Tibial artery (tissue), 4 donors: ENCODE measurements around the gene DQX1.

Experiments
- DNase-seq, 2 donors: peaks; one replicate each; pipeline ENCODE4 v3.0.0-alpha.2; 2019
- H3K27ac ChIP-seq, 2 donors: fragments of 200-600 bp; sonication (generic) in 1 of 2; 1 replicate in 1 of 2; 2 replicates in 1 of 2; pipeline ENCODE4 v1.5.1; 2018 to 2019; ENCODE audit warnings: mild to moderate bottlenecking in 1 of 2
- H3K27me3 ChIP-seq, 2 donors: fragments of 200-600 bp; sonication (generic) in 1 of 2; one replicate each; pipeline versions ENCODE4 v1.5.1 to v1.6.0; 2016 to 2019
- H3K36me3 ChIP-seq, 3 donors: fragments of 200-600 bp; sonication (generic) in 2 of 3; one replicate each; pipeline ENCODE4 v1.5.1; 2016 to 2019; ENCODE audit warnings: mild to moderate bottlenecking in 2 of 3
- H3K4me1 ChIP-seq, 4 donors: fragments of 200-600 bp; sonication (generic) in 2 of 4; 1 replicate in 3 of 4; 2 replicates in 1 of 4; pipeline ENCODE4 v1.5.1; 2016 to 2019
- H3K4me3 ChIP-seq, 2 donors: fragments of 200-600 bp; sonication (generic) in 1 of 2; 1 replicate in 1 of 2; 2 replicates in 1 of 2; pipeline ENCODE4 v1.5.1; 2018 to 2019; ENCODE audit warnings: mild to moderate bottlenecking in 2 of 2
- H3K9me3 ChIP-seq, 3 donors: fragments of 200-600 bp; sonication (generic) in 1 of 3; one replicate each; pipeline ENCODE4 v1.5.1; 2016 to 2019
- intact Hi-C: fragments of 100-400 bp; cut with DNase I; formaldehyde crosslinking; loops from one replicate; pipeline ENCODE4 v1.15.0; 2023; ENCODE audit warnings: low total_unique reads
- TF ChIP-seq, protein P1 (sequence below), 2 experiments: fragments of 200-600 bp in 1 of 2; fragments of 450-650 bp in 1 of 2; IDR thresholded peaks; one replicate each; pipeline ENCODE4 v1.5.1; 2017 to 2019; ENCODE audit warnings: antibody characterized with exemption in 2 of 2, mild to moderate bottlenecking in 1 of 2, moderate library complexity in 1 of 2

The DQX1 gene

DNA sequence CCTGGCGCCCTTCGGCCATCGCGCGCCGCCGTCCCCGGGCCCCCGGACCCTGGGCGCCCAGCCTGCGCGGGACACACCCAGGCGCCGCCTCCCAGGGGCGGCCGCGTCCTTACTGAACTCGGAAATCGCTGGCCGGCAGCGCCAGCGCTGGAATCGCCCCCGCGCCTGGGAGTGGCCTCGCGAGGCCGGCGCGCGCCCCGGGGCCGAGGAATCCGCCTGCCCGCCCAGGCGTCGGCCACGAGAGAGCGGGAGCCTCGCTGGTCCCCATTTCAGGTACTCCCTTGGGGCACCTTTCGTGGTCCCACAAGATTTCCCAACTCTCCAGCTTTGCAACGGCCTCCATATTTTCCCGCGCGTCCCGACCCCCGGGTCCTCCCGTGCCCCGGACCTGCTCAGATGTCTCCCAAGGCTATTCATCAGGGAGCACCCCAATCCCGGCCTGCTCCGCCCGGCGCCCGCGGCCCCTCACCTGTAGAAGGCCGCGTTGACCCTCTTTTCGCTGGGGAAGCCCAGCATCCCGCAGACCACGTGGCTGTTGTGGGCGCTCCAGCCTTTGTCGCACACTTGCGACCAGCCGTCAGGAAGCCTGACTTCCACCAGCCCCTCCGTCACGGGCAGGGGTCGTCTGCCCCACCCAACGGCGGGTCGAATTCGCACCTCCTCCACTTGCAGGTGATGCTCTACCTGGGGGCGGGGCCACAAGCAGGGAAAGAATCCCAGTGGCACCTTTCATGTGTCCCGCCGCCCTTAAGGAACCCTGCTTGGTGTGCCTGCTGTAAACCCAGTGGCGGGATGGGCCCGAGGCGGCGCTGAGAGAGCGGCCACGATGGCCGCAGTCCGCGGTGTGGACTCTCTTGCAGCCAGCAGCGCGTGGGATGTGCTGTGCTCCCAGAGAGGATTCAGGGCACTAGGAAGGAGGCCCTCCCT is 23.1 kb upstream of the DQX1 start:
- Histone ChIP-seq H3K9me3 (no peaks in the 10 kb centered on the region), H3K4me1 (peaks cover 0 to 33% (median 26%) of the 10 kb centered on the region in 4 donors), H3K27me3 (no peaks in the 10 kb centered on the region), H3K27ac (peak overlapping the region; percentile 63 to 77), H3K4me3 (peak overlapping the region; percentile 52 to 65), H3K36me3 (no peaks in the 10 kb centered on the region)
- TF ChIP-seq, protein P1, sequence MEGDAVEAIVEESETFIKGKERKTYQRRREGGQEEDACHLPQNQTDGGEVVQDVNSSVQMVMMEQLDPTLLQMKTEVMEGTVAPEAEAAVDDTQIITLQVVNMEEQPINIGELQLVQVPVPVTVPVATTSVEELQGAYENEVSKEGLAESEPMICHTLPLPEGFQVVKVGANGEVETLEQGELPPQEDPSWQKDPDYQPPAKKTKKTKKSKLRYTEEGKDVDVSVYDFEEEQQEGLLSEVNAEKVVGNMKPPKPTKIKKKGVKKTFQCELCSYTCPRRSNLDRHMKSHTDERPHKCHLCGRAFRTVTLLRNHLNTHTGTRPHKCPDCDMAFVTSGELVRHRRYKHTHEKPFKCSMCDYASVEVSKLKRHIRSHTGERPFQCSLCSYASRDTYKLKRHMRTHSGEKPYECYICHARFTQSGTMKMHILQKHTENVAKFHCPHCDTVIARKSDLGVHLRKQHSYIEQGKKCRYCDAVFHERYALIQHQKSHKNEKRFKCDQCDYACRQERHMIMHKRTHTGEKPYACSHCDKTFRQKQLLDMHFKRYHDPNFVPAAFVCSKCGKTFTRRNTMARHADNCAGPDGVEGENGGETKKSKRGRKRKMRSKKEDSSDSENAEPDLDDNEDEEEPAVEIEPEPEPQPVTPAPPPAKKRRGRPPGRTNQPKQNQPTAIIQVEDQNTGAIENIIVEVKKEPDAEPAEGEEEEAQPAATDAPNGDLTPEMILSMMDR (IDR thresholded peaks at IDR 0.05) = no peak
- intact Hi-C loops = no loop called here
- DNase-seq = peak; percentile 65 to 83

DNA sequence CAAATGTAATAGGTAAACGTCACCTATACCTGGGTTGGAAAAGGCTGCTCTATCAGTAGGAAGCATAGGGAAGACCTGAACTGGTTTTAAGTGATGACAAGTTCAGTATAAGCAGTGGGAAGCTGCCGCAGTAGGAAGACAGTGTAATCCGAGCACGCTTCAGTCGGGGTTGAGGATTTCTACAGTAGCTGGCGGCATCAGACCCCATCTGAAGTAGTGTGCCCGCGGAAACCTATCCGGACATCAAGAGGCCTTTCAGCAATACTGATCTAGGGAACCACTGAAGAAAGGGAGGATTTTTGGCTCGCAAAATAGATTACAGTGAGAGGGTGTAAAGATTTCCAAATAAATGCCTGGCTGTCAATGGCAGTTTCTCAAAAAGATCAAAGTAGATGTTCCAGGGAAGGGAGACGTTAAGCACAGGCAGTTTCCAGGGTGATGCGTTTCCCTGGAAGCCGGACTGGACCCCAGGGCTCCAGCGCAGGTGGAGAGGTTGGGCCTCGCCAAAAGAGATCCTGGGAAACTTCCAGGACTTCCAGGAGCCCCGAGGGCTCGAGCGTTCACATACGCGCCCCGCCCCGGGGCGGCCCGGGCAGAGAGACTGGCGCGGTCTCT is 22.4 kb upstream of the DQX1 start:
- TF ChIP-seq, protein P1 (IDR thresholded peaks at IDR 0.05) = no peak
- intact Hi-C loops = no loop called here
- H3K27ac ChIP-seq = peak overlapping the region; percentile 63 to 77

DNA sequence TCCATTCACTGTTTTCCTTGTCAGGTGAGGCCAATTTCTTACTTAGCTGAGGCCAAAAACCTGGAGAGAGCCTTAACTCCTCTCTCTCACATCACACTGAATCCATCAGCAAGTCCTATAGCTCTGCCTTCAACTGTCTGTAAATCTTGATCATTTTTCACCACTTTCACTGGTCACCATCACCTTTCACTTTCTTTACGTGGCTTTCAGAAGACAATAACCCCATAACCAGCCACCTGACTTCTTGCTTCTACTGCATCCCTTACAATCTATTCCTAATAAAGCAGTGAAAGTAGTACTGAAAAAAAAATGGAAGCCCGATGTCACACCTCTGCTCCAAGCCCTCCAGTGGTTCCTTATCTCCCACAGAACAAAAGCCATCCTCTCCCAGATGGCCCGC is 20.0 kb upstream of the DQX1 start:
- DNase-seq = no peak
- peaks cover 0 to 20% (median 14%) of the 10 kb centered on the region in 4 donors for H3K4me1 ChIP-seq
- H3K36me3 ChIP-seq = no peaks in the 10 kb centered on the region
- H3K27me3 ChIP-seq = no peaks in the 10 kb centered on the region
- H3K4me3 ChIP-seq = no peak overlapping the region
- H3K27ac ChIP-seq = no peak overlapping the region
- intact Hi-C loops = no loop called here
- no peaks in the 10 kb centered on the region for H3K9me3 ChIP-seq
- TF ChIP-seq, protein P1 (IDR thresholded peaks at IDR 0.05) = no peak

More for the DNA sequence above, 22.4 kb upstream of the DQX1 start:
- peaks cover 0 to 29% (median 22%) of the 10 kb centered on the region in 4 donors for H3K4me1 ChIP-seq
- no peaks in the 10 kb centered on the region for H3K9me3 ChIP-seq
- no peaks in the 10 kb centered on the region for H3K36me3 ChIP-seq
- no peaks in the 10 kb centered on the region for H3K27me3 ChIP-seq
- no peak for DNase-seq
- H3K4me3 ChIP-seq = peak overlapping the region; percentile 52 to 65

DNA sequence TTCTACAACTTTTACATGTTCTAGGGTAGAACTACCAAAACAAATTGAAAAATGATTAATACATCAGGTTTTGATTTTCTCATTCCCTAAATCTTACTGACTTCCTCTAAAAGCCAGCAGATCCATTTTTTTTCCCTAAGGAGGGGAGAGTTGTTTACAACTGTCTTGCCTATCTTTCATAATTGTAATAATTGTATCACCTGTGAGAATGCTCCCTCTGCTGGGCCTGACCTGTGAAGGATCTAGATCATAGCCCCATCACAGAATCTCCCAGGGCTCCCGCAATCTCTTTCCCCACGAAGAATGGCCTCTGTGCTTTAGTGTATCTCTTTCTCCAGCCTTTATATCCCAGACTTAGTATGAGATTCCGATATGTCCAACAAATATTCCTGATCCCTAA is 18.6 kb upstream of the DQX1 start:
- H3K9me3 ChIP-seq = no peaks in the 10 kb centered on the region
- intact Hi-C loops = no loop called here
- TF ChIP-seq, protein P1 (IDR thresholded peaks at IDR 0.05) = no peak
- peaks cover 0 to 14% (median 11%) of the 10 kb centered on the region in 4 donors for H3K4me1 ChIP-seq
- no peak for DNase-seq
- H3K27me3 ChIP-seq = no peaks in the 10 kb centered on the region
- no peak overlapping the region for H3K27ac ChIP-seq
- H3K36me3 ChIP-seq = no peaks in the 10 kb centered on the region
- no peak overlapping the region for H3K4me3 ChIP-seq

DNA sequence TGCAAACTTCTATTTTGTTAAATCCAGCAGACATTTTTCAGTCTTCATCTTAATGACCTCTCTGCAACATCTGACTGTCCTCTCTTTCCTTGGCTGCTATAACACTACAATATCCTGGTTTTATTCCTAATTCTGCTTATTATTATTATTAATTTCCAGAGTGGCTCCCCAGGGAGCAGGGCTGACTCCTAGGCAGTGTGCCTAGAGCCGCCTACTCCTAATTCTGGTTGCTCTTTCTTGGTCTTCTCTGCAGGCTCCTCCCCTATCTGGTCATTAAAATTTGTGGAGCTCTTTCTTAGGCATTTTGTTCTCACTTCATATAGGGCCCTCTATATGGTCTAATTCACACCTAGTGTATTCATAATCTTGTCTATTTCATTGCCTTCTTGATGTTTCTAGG is 16.9 kb upstream of the DQX1 start:
- Histone ChIP-seq H3K9me3 (no peaks in the 10 kb centered on the region), H3K4me1 (no peaks in the 10 kb centered on the region), H3K27me3 (no peaks in the 10 kb centered on the region), H3K4me3 (no peak overlapping the region), H3K27ac (no peak overlapping the region), H3K36me3 (no peaks in the 10 kb centered on the region)
- intact Hi-C loops = no loop called here
- no peak for DNase-seq
- TF ChIP-seq, protein P1 (IDR thresholded peaks at IDR 0.05) = no peak
